KMS-11 (cell line): ENCODE data around the gene SNX30.

Source experiments
- H2AFZ ChIP-seq: fragments of 200-600 bp; sonication (generic); 2 replicates; pipeline ENCODE4 v1.6.1; 2016; ENCODE audit warnings: antibody characterized with exemption, mixed run types, low read depth
- H3K27ac ChIP-seq: fragments of 200-600 bp; sonication (generic); 2 replicates; pipeline ENCODE4 v1.6.1; 2016; ENCODE audit warnings: mild to moderate bottlenecking, mixed run types
- H3K27me3 ChIP-seq: fragments of 200-600 bp; sonication (generic); 2 replicates; pipeline ENCODE4 v1.6.1; 2017; ENCODE audit warnings: mild to moderate bottlenecking, low read depth, mixed run types, moderate library complexity; ENCODE audit not compliant: insufficient read depth
- H3K36me3 ChIP-seq: fragments of 200-600 bp; sonication (generic); 2 replicates; pipeline ENCODE4 v1.6.1; 2017; ENCODE audit warnings: mild to moderate bottlenecking, mixed run types; ENCODE audit not compliant: insufficient read depth
- H3K4me1 ChIP-seq: fragments of 200-600 bp; sonication (generic); 2 replicates; pipeline ENCODE4 v1.6.1; 2016; ENCODE audit warnings: mild to moderate bottlenecking, low read depth, mixed run types; ENCODE audit not compliant: poor library complexity, severe bottlenecking
- H3K4me2 ChIP-seq: fragments of 200-600 bp; sonication (generic); 2 replicates; pipeline ENCODE4 v1.7.0; 2016; ENCODE audit warnings: mild to moderate bottlenecking, mixed run types
- H3K4me3 ChIP-seq: fragments of 200-600 bp; sonication (generic); IDR thresholded peaks from 2 replicates; pipeline ENCODE4 v1.6.1; 2017; ENCODE audit warnings: low read depth, low read length, mixed read lengths; ENCODE audit not compliant: insufficient read depth
- H3K79me2 ChIP-seq: fragments of 200-600 bp; sonication (generic); 2 replicates; pipeline ENCODE4 v1.6.1; 2016; ENCODE audit warnings: low read depth, mixed run types; ENCODE audit not compliant: insufficient read depth
- H3K9ac ChIP-seq: fragments of 200-600 bp; sonication (generic); 2 replicates; pipeline ENCODE4 v1.6.1; 2016; ENCODE audit warnings: mild to moderate bottlenecking, mixed run types
- H4K20me1 ChIP-seq: fragments of 200-600 bp; sonication (generic); 2 replicates; pipeline ENCODE4 v1.6.1; 2016; ENCODE audit warnings: mild to moderate bottlenecking, mixed run types; ENCODE audit not compliant: insufficient read depth
- TF ChIP-seq, protein P1 (sequence below): fragments of 200-600 bp; sonication (generic); conservative IDR thresholded peaks from 2 replicates; pipeline ENCODE4 v1.6.1; 2017; ENCODE audit warnings: low read depth, mild to moderate bottlenecking, antibody characterized with exemption, low read length, moderate library complexity, mixed read lengths

Gene SNX30

DNA sequence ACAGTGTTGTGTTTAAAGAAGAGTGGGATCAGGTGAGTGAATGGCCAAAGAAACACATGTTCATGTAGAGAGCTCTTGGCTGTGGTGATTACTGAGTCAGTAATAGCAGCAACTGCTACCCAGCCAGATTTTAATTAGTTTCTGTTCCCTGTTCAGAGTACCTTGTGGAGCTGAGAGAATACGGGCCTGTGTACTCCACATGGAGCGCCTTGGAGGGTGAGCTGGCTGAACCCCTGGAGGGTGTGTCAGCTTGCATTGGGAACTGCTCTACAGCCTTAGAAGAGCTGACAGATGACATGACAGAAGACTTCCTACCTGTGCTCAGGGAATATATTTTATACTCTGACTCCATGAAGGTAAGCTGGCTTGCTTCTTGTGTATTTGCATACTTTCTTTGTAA, 87.8 kb downstream of the SNX30 start:
- Histone ChIP-seq H3K27ac (no peak overlapping the region), H3K36me3 (no peaks in the 10 kb centered on the region)

DNA sequence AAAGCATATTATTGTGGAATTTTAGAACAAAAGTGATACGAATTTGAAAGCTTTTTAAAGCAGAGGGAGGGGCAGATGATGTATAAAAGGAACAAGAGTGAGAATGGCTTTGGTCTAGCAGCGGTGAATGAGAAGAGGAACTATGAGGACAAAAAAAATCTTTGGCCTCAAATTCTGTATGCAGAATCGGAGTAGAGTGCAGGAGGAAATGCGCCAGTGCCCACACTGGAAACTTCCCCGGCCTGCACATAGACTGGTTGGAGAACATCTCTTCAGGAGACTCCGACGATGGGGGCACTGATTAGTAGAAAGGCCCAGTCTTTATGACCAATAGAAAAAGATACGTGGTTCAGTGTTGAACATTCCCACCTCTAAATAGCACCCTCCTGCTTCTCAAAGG, 88.8 kb downstream of the SNX30 start:
- Histone ChIP-seq H3K9ac (no peak overlapping the region), H4K20me1 (no peaks in the 10 kb centered on the region), H3K79me2 (no peaks in the 10 kb centered on the region), H3K27ac (no peak overlapping the region), H2AFZ (no peak overlapping the region), H3K27me3 (no peaks in the 10 kb centered on the region), H3K4me1 (no peaks in the 10 kb centered on the region), H3K4me2 (no peak overlapping the region), H3K36me3 (no peaks in the 10 kb centered on the region), H3K4me3 (no peak overlapping the region)
- TF ChIP-seq, protein P1, sequence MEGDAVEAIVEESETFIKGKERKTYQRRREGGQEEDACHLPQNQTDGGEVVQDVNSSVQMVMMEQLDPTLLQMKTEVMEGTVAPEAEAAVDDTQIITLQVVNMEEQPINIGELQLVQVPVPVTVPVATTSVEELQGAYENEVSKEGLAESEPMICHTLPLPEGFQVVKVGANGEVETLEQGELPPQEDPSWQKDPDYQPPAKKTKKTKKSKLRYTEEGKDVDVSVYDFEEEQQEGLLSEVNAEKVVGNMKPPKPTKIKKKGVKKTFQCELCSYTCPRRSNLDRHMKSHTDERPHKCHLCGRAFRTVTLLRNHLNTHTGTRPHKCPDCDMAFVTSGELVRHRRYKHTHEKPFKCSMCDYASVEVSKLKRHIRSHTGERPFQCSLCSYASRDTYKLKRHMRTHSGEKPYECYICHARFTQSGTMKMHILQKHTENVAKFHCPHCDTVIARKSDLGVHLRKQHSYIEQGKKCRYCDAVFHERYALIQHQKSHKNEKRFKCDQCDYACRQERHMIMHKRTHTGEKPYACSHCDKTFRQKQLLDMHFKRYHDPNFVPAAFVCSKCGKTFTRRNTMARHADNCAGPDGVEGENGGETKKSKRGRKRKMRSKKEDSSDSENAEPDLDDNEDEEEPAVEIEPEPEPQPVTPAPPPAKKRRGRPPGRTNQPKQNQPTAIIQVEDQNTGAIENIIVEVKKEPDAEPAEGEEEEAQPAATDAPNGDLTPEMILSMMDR: no peak

More for the DNA sequence above, 87.8 kb downstream of the SNX30 start:
- Histone ChIP-seq H3K9ac (no peak overlapping the region), H4K20me1 (no peaks in the 10 kb centered on the region), H2AFZ (no peak overlapping the region), H3K4me2 (no peak overlapping the region), H3K4me3 (no peak overlapping the region), H3K79me2 (no peaks in the 10 kb centered on the region), H3K27me3 (no peaks in the 10 kb centered on the region), H3K4me1 (no peaks in the 10 kb centered on the region)
- TF ChIP-seq, protein P1: no peak

DNA sequence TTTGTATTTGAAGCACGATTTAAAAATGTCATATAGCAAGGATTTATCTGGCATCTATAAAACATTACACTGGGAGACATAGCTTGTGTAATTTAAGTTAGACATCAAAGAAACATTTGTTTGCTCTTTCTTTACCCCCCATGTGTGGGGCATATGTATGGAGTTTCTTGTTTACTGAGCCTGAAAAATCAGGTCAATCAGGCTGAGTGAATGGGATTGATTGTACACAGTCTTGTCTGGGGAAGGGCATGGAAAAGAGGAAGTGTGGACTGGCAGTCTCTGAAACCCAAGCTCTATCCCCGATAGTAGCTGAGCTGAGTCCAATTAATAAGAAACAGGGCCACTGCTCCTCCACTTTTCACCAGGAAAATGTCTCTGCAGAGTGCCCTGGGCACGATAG, 90.7 kb downstream of the SNX30 start:
- H3K4me1 ChIP-seq: no peaks in the 10 kb centered on the region
- no peaks in the 10 kb centered on the region for H4K20me1 ChIP-seq
- no peak overlapping the region for H3K9ac ChIP-seq
- H3K27me3 ChIP-seq: no peaks in the 10 kb centered on the region
- no peak overlapping the region for H3K27ac ChIP-seq
- H2AFZ ChIP-seq: no peak overlapping the region
- no peaks in the 10 kb centered on the region for H3K79me2 ChIP-seq
- no peaks in the 10 kb centered on the region for H3K36me3 ChIP-seq
- H3K4me3 ChIP-seq: no peak overlapping the region
- no peak overlapping the region for H3K4me2 ChIP-seq
- TF ChIP-seq, protein P1: no peak

DNA sequence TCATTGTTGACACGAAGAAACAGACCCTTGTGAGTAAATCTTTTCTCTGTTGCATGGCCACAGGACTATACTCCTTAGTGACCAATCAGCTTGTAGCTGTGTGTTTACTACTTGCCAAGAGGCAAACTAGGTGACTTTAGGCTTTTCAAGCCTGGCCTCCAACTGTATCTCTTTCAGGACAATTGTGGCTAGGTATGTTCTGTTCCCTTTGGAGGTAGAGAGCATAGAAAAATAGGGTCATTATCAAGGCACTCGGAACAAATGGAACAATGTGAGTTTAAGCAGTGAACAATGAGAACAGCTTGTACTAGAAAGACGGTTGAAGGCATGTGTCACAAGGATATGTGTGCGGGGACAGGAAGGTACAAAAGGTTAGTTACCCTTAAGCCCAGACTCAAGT, 92.0 kb downstream of the SNX30 start:
- TF ChIP-seq, protein P1: no peak
- no peaks in the 10 kb centered on the region for H3K4me1 ChIP-seq
- no peak overlapping the region for H3K4me2 ChIP-seq
- H3K27ac ChIP-seq: no peak overlapping the region
- H3K9ac ChIP-seq: no peak overlapping the region
- no peak overlapping the region for H3K4me3 ChIP-seq
- H3K27me3 ChIP-seq: no peaks in the 10 kb centered on the region
- H2AFZ ChIP-seq: no peak overlapping the region
- H3K36me3 ChIP-seq: no peaks in the 10 kb centered on the region
- H3K79me2 ChIP-seq: no peaks in the 10 kb centered on the region
- H4K20me1 ChIP-seq: no peaks in the 10 kb centered on the region
